NCI-H82 treated with DMSO at 0.1 percent for 48 hours (cell line): Measurements from ENCODE around the gene HDAC3.
"Not testable (repeated sequence)": the region's sequence is repeated elsewhere in the genome, so short reads cannot be mapped to it uniquely, and the experiment has no call there.

Source experiments
- DNase-seq: peaks from one replicate; lab custom pipeline; 2025; ENCODE audit not compliant: unreplicated experiment; lab: John Stamatoyannopoulos, UW

Gene HDAC3

GRCh38 chr5:141636106-141636412 lies 590 bp downstream of the HDAC3 start:
- DNase-seq, result no peak

- no peak for DNase-seq
Measured at GRCh38 chr5:141635646-141636045, 1.0 kb downstream of the HDAC3 start.

GRCh38 chr5:141634720-141635119 lies 1.9 kb downstream of the HDAC3 start:
- no peak for DNase-seq

GRCh38 chr5:141633871-141634561 lies 2.6 kb downstream of the HDAC3 start:
- DNase-seq, result no peak

GRCh38 chr5:141632650-141633049 lies 4.0 kb downstream of the HDAC3 start:
- DNase-seq, result peak; percentile 25

GRCh38 chr5:141630570-141631140 lies 6.0 kb downstream of the HDAC3 start:
- no peak for DNase-seq

GRCh38 chr5:141628175-141628788 lies 8.4 kb downstream of the HDAC3 start:
- no peak for DNase-seq

- DNase-seq, result no peak
Measured at GRCh38 chr5:141623611-141624010, 13.0 kb downstream of the HDAC3 start.

GRCh38 chr5:141623186-141623585 lies 13.5 kb downstream of the HDAC3 start:
- DNase-seq, result no peak

GRCh38 chr5:141618804-141619554 lies 17.7 kb downstream of the HDAC3 start, which contains the start of gene DIAPH1:
Gene DIAPH1, minus strand, starts transcription at chr5:141619000. Its CDS starts 86 bp downstream, at chr5:141618914.
- peak; percentile 68 for DNase-seq

GRCh38 chr5:141618030-141618803 lies 18.4 kb downstream of the HDAC3 start:
- no peak for DNase-seq

GRCh38 chr5:141617682-141618029 lies 19.0 kb downstream of the HDAC3 start:
- no peak for DNase-seq

- DNase-seq, result no peak
Measured at GRCh38 chr5:141617128-141617527, 19.5 kb downstream of the HDAC3 start.

GRCh38 chr5:141615991-141616720 lies 20.5 kb downstream of the HDAC3 start:
- DNase-seq, result no peak

- no peak for DNase-seq
Measured at GRCh38 chr5:141613344-141613743, 23.3 kb downstream of the HDAC3 start.

GRCh38 chr5:141611289-141611688 lies 25.4 kb downstream of the HDAC3 start:
- DNase-seq, result no peak

GRCh38 chr5:141609921-141610320 lies 26.7 kb downstream of the HDAC3 start:
- not testable (repeated sequence) for DNase-seq

- no peak for DNase-seq
Measured at GRCh38 chr5:141609044-141609443, 27.6 kb downstream of the HDAC3 start.

- no peak for DNase-seq
Measured at GRCh38 chr5:141608557-141608956, 28.1 kb downstream of the HDAC3 start.

- no peak for DNase-seq
Measured at GRCh38 chr5:141608046-141608445, 28.6 kb downstream of the HDAC3 start.
